Neural crest cell (in vitro differentiated cells): ENCODE results near the gene RAB40A. TPM values are rescaled to one million over a fixed set of nuclear protein-coding genes. Genes with fewer than 3 reads are reported as not detected.

Source experiments
- DNase-seq: peaks from one replicate; pipeline ENCODE4 v3.0.0; 2021; ENCODE audit warnings: low read depth, mixed read lengths, low spot score
- H3K27ac Mint-ChIP-seq: one replicate; pipeline ENCODE4 v1.8.0; 2021; ENCODE audit warnings: mild to moderate bottlenecking, mixed read lengths; ENCODE audit not compliant: unreplicated experiment
- H3K27me3 Mint-ChIP-seq: 2 replicates; pipeline ENCODE4 v1.8.0; 2021; ENCODE audit warnings: low read depth, mild to moderate bottlenecking, mixed read lengths
- H3K36me3 Mint-ChIP-seq: 2 replicates; pipeline ENCODE4 v1.8.0; 2021; ENCODE audit warnings: low read depth, mild to moderate bottlenecking, mixed read lengths
- H3K4me1 Mint-ChIP-seq: 2 replicates; pipeline ENCODE4 v1.8.0; 2021; ENCODE audit warnings: mixed read lengths
- H3K4me3 Mint-ChIP-seq: one replicate; pipeline ENCODE4 v1.8.0; 2021; ENCODE audit warnings: mild to moderate bottlenecking, mixed read lengths
- H3K9me3 Mint-ChIP-seq: 2 replicates; pipeline ENCODE4 v1.8.0; 2021; ENCODE audit warnings: mixed read lengths
- CTCF ChIP-seq: fragments of 200-600 bp; sonication (generic); conservative IDR thresholded peaks from 2 replicates; pipeline ENCODE4 v1.5.0; 2021; ENCODE audit warnings: antibody characterized with exemption, mild to moderate bottlenecking
- total RNA-seq: library from RNA; stranded (reverse); gene quantifications from 2 replicates; pipeline ENCODE4 v1.2.1, GENCODE V29; 2021

The RAB40A gene
- total RNA-seq, 1 donor from 2014 or later: 0.70 TPM

DNA sequence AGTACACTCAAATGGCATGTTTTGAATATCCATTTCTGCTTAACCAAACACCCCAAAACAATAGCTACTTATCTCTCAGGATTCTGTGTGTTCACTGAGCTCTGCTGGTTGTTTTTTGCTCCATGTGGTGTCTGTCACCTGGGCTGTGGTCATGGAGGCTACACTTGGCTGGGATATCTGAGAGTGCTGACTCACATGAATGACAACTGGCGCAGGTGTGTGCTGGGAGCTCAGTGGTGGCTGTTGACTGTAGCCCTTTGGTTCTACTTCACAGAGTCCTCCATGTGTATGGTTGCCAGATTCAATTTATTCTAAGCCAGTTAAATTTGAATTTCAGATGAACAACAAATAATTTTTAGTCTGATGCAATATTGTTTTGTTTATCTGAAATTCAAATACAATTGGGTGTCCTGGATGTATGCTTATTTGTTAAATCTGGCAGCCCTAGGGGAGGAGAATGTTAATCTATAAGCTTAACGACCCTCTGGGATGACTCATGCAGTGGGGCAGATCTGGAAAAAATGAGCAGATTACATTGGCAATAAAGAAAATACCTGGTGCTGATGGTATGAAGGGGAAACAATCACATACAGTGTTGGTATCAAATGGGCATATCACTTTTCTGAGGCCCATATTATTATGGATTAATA, 37.8 kb upstream of the RAB40A start:
- Mint-ChIP-seq H3K4me1 (peaks cover 6% of the 10 kb centered on the region), H3K27ac (no peak overlapping the region), H3K4me3 (no peak overlapping the region), H3K36me3 (no peaks in the 10 kb centered on the region), H3K27me3 (peaks cover 16% of the 10 kb centered on the region), H3K9me3 (no peaks in the 10 kb centered on the region)
- TF ChIP-seq CTCF: no peak
- no peak for DNase-seq

GRCh38 chrX:103554687-103555424, 35.6 kb upstream of the RAB40A start:
- H3K27ac Mint-ChIP-seq: peak overlapping the region; percentile 95
- peak overlapping the region; percentile 90 for H3K4me3 Mint-ChIP-seq
- H3K9me3 Mint-ChIP-seq: no peaks in the 10 kb centered on the region
- peak; percentile 50 for DNase-seq
- TF ChIP-seq CTCF: no peak
- no peaks in the 10 kb centered on the region for H3K36me3 Mint-ChIP-seq
- peaks cover 12% of the 10 kb centered on the region for H3K27me3 Mint-ChIP-seq
- H3K4me1 Mint-ChIP-seq: peaks cover 10% of the 10 kb centered on the region

GRCh38 chrX:103552236-103552635, 32.9 kb upstream of the RAB40A start:
- H3K9me3 Mint-ChIP-seq: peaks cover 4% of the 10 kb centered on the region
- H3K27me3 Mint-ChIP-seq: no peaks in the 10 kb centered on the region
- H3K4me1 Mint-ChIP-seq: peaks cover 10% of the 10 kb centered on the region
- H3K36me3 Mint-ChIP-seq: no peaks in the 10 kb centered on the region
- no peak overlapping the region for H3K4me3 Mint-ChIP-seq
- no peak overlapping the region for H3K27ac Mint-ChIP-seq
- DNase-seq: no peak
- no peak for TF ChIP-seq CTCF

GRCh38 chrX:103550415-103551051, 31.2 kb upstream of the RAB40A start:
- H3K4me1 Mint-ChIP-seq: peaks cover 10% of the 10 kb centered on the region
- H3K9me3 Mint-ChIP-seq: peaks cover 6% of the 10 kb centered on the region
- H3K36me3 Mint-ChIP-seq: no peaks in the 10 kb centered on the region
- no peak for DNase-seq
- H3K27ac Mint-ChIP-seq: no peak overlapping the region
- H3K27me3 Mint-ChIP-seq: no peaks in the 10 kb centered on the region
- no peak for TF ChIP-seq CTCF
- no peak overlapping the region for H3K4me3 Mint-ChIP-seq

- no peak overlapping the region for H3K4me3 Mint-ChIP-seq
- peaks cover 6% of the 10 kb centered on the region for H3K9me3 Mint-ChIP-seq
- H3K27ac Mint-ChIP-seq: no peak overlapping the region
- peaks cover 9% of the 10 kb centered on the region for H3K4me1 Mint-ChIP-seq
- H3K36me3 Mint-ChIP-seq: no peaks in the 10 kb centered on the region
- DNase-seq: no peak
- H3K27me3 Mint-ChIP-seq: no peaks in the 10 kb centered on the region
- no peak for TF ChIP-seq CTCF
Measured at GRCh38 chrX:103549916-103550315, 30.6 kb upstream of the RAB40A start.
